Measurements from ENCODE around the gene WDR90.

Gene WDR90

GRCh38 chr16:638836-639235 is 10.3 kb upstream of the WDR90 start:
- no peak for DNase-seq (ENCODE audit: low read depth)

GRCh38 chr16:640614-641013 is 8.6 kb upstream of the WDR90 start:
- DNase-seq (ENCODE audit: low read depth), result no peak

- DNase-seq (ENCODE audit: low read depth), result peak; percentile 48
Observed at GRCh38 chr16:641326-642188, 7.6 kb upstream of the WDR90 start, which contains the start of gene MCRIP2. TSS of gene MCRIP2 (plus strand) at chr16:641828. CDS start at chr16:641992, 164 bp downstream.

- no peak for DNase-seq (ENCODE audit: low read depth)
Observed at GRCh38 chr16:642189-643049, 6.7 kb upstream of the WDR90 start.

GRCh38 chr16:643050-643368 is 6.2 kb upstream of the WDR90 start:
- no peak for DNase-seq (ENCODE audit: low read depth)

GRCh38 chr16:644556-644955 is 4.6 kb upstream of the WDR90 start:
- no peak for DNase-seq (ENCODE audit: low read depth)

GRCh38 chr16:645852-646678 is 3.1 kb upstream of the WDR90 start:
- DNase-seq (ENCODE audit: low read depth), result no peak

- no peak for DNase-seq (ENCODE audit: low read depth)
Observed at GRCh38 chr16:646679-647172, 2.4 kb upstream of the WDR90 start.

- no peak for DNase-seq (ENCODE audit: low read depth)
Observed at GRCh38 chr16:647173-647902, 1.8 kb upstream of the WDR90 start.

- DNase-seq (ENCODE audit: low read depth), result no peak
Observed at GRCh38 chr16:648071-648780, 939 bp upstream of the WDR90 start.

GRCh38 chr16:649631-650030 is 466 bp downstream of the WDR90 start:
- DNase-seq (ENCODE audit: low read depth), result no peak

- DNase-seq (ENCODE audit: low read depth), result no peak
Observed at GRCh38 chr16:651844-652243, 2.7 kb downstream of the WDR90 start.

GRCh38 chr16:652454-653305 is 3.5 kb downstream of the WDR90 start:
- no peak for DNase-seq (ENCODE audit: low read depth)

- DNase-seq (ENCODE audit: low read depth), result no peak
Observed at GRCh38 chr16:654034-654433, 4.9 kb downstream of the WDR90 start.

GRCh38 chr16:657487-657886 is 8.3 kb downstream of the WDR90 start:
- no peak for DNase-seq (ENCODE audit: low read depth)

- DNase-seq (ENCODE audit: low read depth), result no peak
Observed at GRCh38 chr16:658679-659571, 9.8 kb downstream of the WDR90 start.

- DNase-seq (ENCODE audit: low read depth), result no peak
Observed at GRCh38 chr16:659618-660017, 10.5 kb downstream of the WDR90 start.

GRCh38 chr16:660132-660458 is 10.9 kb downstream of the WDR90 start:
- no peak for DNase-seq (ENCODE audit: low read depth)
